H9 (cell line): ENCODE measurements around the gene ITGB7. TPM values are rescaled to one million over a fixed set of nuclear protein-coding genes. Genes with fewer than 3 reads are reported as not detected.

Source experiments
- DNase-seq: peaks from one replicate; pipeline ENCODE4 v3.0.0-alpha.2; 2017
- H2AFZ ChIP-seq: one replicate; pipeline ENCODE4 v1.6.1; 2013; ENCODE audit warnings: mild to moderate bottlenecking, low read length, control low read depth, moderate library complexity
- H2AK5ac ChIP-seq: 2 replicates; pipeline ENCODE4 v1.6.1; 2013; ENCODE audit warnings: low read length, control low read depth, mixed read lengths; ENCODE audit not compliant: insufficient read length
- H2BK120ac ChIP-seq: one replicate; pipeline ENCODE4 v1.6.1; 2013; ENCODE audit warnings: low read depth, mild to moderate bottlenecking, low read length, control low read depth, inconsistent platforms; ENCODE audit not compliant: poor library complexity, severe bottlenecking
- H2BK12ac ChIP-seq: 2 replicates; pipeline ENCODE4 v1.6.1; 2013; ENCODE audit warnings: low read length, control low read depth, mixed read lengths, low read depth; ENCODE audit not compliant: insufficient read length
- H2BK15ac ChIP-seq: 2 replicates; pipeline ENCODE4 v1.6.1; 2013; ENCODE audit warnings: low read depth, low read length, control low read depth
- H2BK20ac ChIP-seq: one replicate; pipeline ENCODE4 v1.6.1; 2013; ENCODE audit warnings: low read depth, mild to moderate bottlenecking, low read length, control low read depth, inconsistent platforms; ENCODE audit not compliant: poor library complexity, severe bottlenecking
- H2BK5ac ChIP-seq: 2 replicates; pipeline ENCODE4 v1.6.1; 2013; ENCODE audit warnings: low read length, control low read depth, mixed read lengths; ENCODE audit not compliant: insufficient read length
- H3K14ac ChIP-seq: 2 replicates; pipeline ENCODE4 v1.6.1; 2013; ENCODE audit warnings: low read length, control low read depth; ENCODE audit not compliant: insufficient read depth
- H3K18ac ChIP-seq: 2 replicates; pipeline ENCODE4 v1.6.1; 2013; ENCODE audit warnings: low read depth, mild to moderate bottlenecking, mixed read lengths, low read length, control low read depth; ENCODE audit not compliant: insufficient read length
- H3K23ac ChIP-seq: 2 replicates; pipeline ENCODE4 v1.6.1; 2013; ENCODE audit warnings: low read length, control low read depth, mixed read lengths, low read depth; ENCODE audit not compliant: insufficient read length
- H3K23me2 ChIP-seq: 2 replicates; pipeline ENCODE4 v1.6.1; 2013; ENCODE audit warnings: low read depth, mild to moderate bottlenecking, mixed read lengths, low read length, control low read depth; ENCODE audit not compliant: insufficient read length, poor library complexity, severe bottlenecking
- H3K27ac ChIP-seq: 2 replicates; pipeline ENCODE4 v1.5.1; 2013; ENCODE audit warnings: low read length, control low read depth, mixed read lengths, low read depth; ENCODE audit not compliant: insufficient read length
- H3K27me3 ChIP-seq: 2 replicates; pipeline ENCODE4 v1.6.1; 2013; ENCODE audit warnings: low read length, control low read depth, inconsistent platforms; ENCODE audit not compliant: insufficient read depth
- H3K4ac ChIP-seq: 2 replicates; pipeline ENCODE4 v1.6.1; 2013; ENCODE audit warnings: low read depth, mild to moderate bottlenecking, control low read depth, inconsistent platforms, low read length, moderate library complexity
- H3K4me1 ChIP-seq: 2 replicates; pipeline ENCODE4 v1.6.1; 2013; ENCODE audit warnings: low read length, control low read depth, inconsistent platforms; ENCODE audit not compliant: insufficient read depth
- H3K4me2 ChIP-seq: 2 replicates; pipeline ENCODE4 v1.6.1; 2013; ENCODE audit warnings: low read length, control low read depth, mixed read lengths; ENCODE audit not compliant: insufficient read length, insufficient read depth
- H3K56ac ChIP-seq: 2 replicates; pipeline ENCODE4 v1.6.1; 2013; ENCODE audit warnings: low read depth, mild to moderate bottlenecking, mixed read lengths, low read length, control low read depth; ENCODE audit not compliant: insufficient read length
- H3K79me1 ChIP-seq: 2 replicates; pipeline ENCODE4 v1.6.1; 2013; ENCODE audit warnings: low read depth, mild to moderate bottlenecking, moderate library complexity, low read length, control low read depth, inconsistent platforms; ENCODE audit not compliant: insufficient read depth, poor library complexity, severe bottlenecking
- H3K79me2 ChIP-seq: 2 replicates; pipeline ENCODE4 v1.6.1; 2013; ENCODE audit warnings: low read length, control low read depth, inconsistent platforms; ENCODE audit not compliant: insufficient read depth
- H3K9ac ChIP-seq: 2 replicates; pipeline ENCODE4 v1.6.1; 2013; ENCODE audit warnings: low read length, control low read depth, mixed read lengths; ENCODE audit not compliant: insufficient read length; ENCODE audit errors: extremely low read depth
- H3K9me3 ChIP-seq: one replicate; pipeline ENCODE4 v1.6.1; 2013; ENCODE audit warnings: low read depth, low read length, inconsistent platforms; ENCODE audit not compliant: control insufficient read depth
- H3T11ph ChIP-seq: one replicate; pipeline ENCODE4 v1.6.1; 2013; ENCODE audit warnings: mild to moderate bottlenecking, low read length, control low read depth, inconsistent platforms
- H4K20me1 ChIP-seq: one replicate; pipeline ENCODE4 v1.6.1; 2013; ENCODE audit not compliant: control insufficient read depth, insufficient read length, insufficient read depth
- H4K5ac ChIP-seq: 2 replicates; pipeline ENCODE4 v1.6.1; 2013; ENCODE audit warnings: low read depth, mild to moderate bottlenecking, mixed read lengths, low read length, control low read depth; ENCODE audit not compliant: insufficient read length
- H4K8ac ChIP-seq: replicated peaks from 2 replicates; pipeline ENCODE4 v1.6.1; 2013; ENCODE audit warnings: low read length, control low read depth, mixed read lengths, low read depth; ENCODE audit not compliant: insufficient read length
- H4K91ac ChIP-seq: 2 replicates; pipeline ENCODE4 v1.6.1; 2013; ENCODE audit warnings: low read depth, mild to moderate bottlenecking, moderate library complexity, mixed read lengths, low read length, control low read depth; ENCODE audit not compliant: insufficient read length
- H3K27ac Mint-ChIP-seq, 3 experiments: 2 replicates in 2 of 3; 3 replicates in 1 of 3; pipeline ENCODE4 v1.8.0; 2020 to 2021; ENCODE audit warnings: mixed read lengths in 3 of 3, mild to moderate bottlenecking in 1 of 3, moderate library complexity in 1 of 3
- H3K27me3 Mint-ChIP-seq: 2 replicates; pipeline ENCODE4 v1.8.0; 2021; ENCODE audit warnings: low read depth, mild to moderate bottlenecking, moderate library complexity, mixed read lengths
- H3K36me3 Mint-ChIP-seq, 3 experiments: 2 replicates in 2 of 3; 3 replicates in 1 of 3; pipeline ENCODE4 v1.8.0; 2020 to 2021; ENCODE audit warnings: low read depth in 3 of 3, mixed read lengths in 3 of 3; ENCODE audit not compliant: insufficient read depth in 1 of 3
- H3K4me1 Mint-ChIP-seq, 2 experiments: 2 replicates each; pipeline ENCODE4 v1.8.0; 2020; ENCODE audit warnings: mixed read lengths in 2 of 2
- H3K4me3 Mint-ChIP-seq, 2 experiments: 2 replicates in 1 of 2; 3 replicates in 1 of 2; pipeline ENCODE4 v1.8.0; 2020 to 2021; ENCODE audit warnings: mild to moderate bottlenecking in 2 of 2, mixed read lengths in 2 of 2, moderate library complexity in 1 of 2
- H3K9me3 Mint-ChIP-seq, 2 experiments: 2 replicates in 1 of 2; 3 replicates in 1 of 2; pipeline ENCODE4 v1.8.0; 2020; ENCODE audit warnings: mild to moderate bottlenecking in 2 of 2, mixed read lengths in 2 of 2, moderate library complexity in 1 of 2
- WGBS: extraction: QIAGEN DNeasy Blood & Tissue Kit; methylation state at CpG from one replicate; pipeline ENCODE4 v1.1.7; 2013; ENCODE audit warnings: missing lambda C conversion rate, low lambda C conversion rate, mixed read lengths; ENCODE audit not compliant: insufficient read length; ENCODE audit errors: extremely low coverage; 5-methylcytosine and 5-hydroxymethylcytosine counted together
- total RNA-seq: library from RNA; stranded (reverse); gene quantifications from 2 replicates; pipeline ENCODE4 v1.2.1, GENCODE V29; 2021
- TF ChIP-seq, protein P1 (sequence below): fragments of 200-600 bp; sonication (generic); conservative IDR thresholded peaks from 3 replicates; pipeline ENCODE4 v1.8.0; 2021; ENCODE audit warnings: antibody characterized with exemption, mild to moderate bottlenecking

ITGB7 gene
- total RNA-seq, 1 experiment from 2014 or later = 0.39 TPM

- Histone ChIP-seq H4K8ac (no peak overlapping the region), H3T11ph (no peak overlapping the region), H3K18ac (no peak overlapping the region), H3K27ac (no peak overlapping the region), H2BK20ac (no peak overlapping the region), H4K5ac (no peak overlapping the region), H3K27me3 (peaks cover 8% of the 10 kb centered on the region; the same call in 1 of the 2 replicates), H3K9ac (no peak overlapping the region), H3K4me1 (no peaks in the 10 kb centered on the region), H2AFZ (no peak overlapping the region), H2BK120ac (no peak overlapping the region), H3K9me3 (no peaks in the 10 kb centered on the region), H2AK5ac (no peak overlapping the region), H3K56ac (no peak overlapping the region), H3K23ac (no peak overlapping the region), H2BK15ac (no peak overlapping the region), H3K14ac (no peak overlapping the region), H2BK5ac (no peak overlapping the region), H3K4ac (no peak overlapping the region), H3K4me2 (no peak overlapping the region), H3K79me1 (no peaks in the 10 kb centered on the region), H4K91ac (no peak overlapping the region), H2BK12ac (no peak overlapping the region), H4K20me1 (no peaks in the 10 kb centered on the region), H3K23me2 (no peaks in the 10 kb centered on the region), H3K79me2 (no peaks in the 10 kb centered on the region)
- H3K4me1 Mint-ChIP-seq = 0 out of 4 replicates have a peak, but pooled peaks cover 0 to 3% of the 10 kb centered on the region in 2 experiments
- 0 out of 5 replicates have a peak, but pooled peaks cover 0 to 2% of the 10 kb centered on the region in 2 experiments for H3K9me3 Mint-ChIP-seq
- H3K4me3 Mint-ChIP-seq = no peak overlapping the region
- H3K36me3 Mint-ChIP-seq = no peaks in the 10 kb centered on the region
- peaks cover 77% of the 10 kb centered on the region for H3K27me3 Mint-ChIP-seq
- no peak overlapping the region for H3K27ac Mint-ChIP-seq
- WGBS = no CpG with 5 or more reads among the region's 2 CpGs
- TF ChIP-seq, protein P1, sequence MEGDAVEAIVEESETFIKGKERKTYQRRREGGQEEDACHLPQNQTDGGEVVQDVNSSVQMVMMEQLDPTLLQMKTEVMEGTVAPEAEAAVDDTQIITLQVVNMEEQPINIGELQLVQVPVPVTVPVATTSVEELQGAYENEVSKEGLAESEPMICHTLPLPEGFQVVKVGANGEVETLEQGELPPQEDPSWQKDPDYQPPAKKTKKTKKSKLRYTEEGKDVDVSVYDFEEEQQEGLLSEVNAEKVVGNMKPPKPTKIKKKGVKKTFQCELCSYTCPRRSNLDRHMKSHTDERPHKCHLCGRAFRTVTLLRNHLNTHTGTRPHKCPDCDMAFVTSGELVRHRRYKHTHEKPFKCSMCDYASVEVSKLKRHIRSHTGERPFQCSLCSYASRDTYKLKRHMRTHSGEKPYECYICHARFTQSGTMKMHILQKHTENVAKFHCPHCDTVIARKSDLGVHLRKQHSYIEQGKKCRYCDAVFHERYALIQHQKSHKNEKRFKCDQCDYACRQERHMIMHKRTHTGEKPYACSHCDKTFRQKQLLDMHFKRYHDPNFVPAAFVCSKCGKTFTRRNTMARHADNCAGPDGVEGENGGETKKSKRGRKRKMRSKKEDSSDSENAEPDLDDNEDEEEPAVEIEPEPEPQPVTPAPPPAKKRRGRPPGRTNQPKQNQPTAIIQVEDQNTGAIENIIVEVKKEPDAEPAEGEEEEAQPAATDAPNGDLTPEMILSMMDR = no peak
- DNase-seq = no peak
Observed at GRCh38 chr12:53200107-53200457, 7.0 kb downstream of the ITGB7 start.
